Measurements from ENCODE around the gene SEC22C.
"Not testable (repeated sequence)": the region's sequence is repeated elsewhere in the genome, so short reads cannot be mapped to it uniquely, and the experiment has no call there.

Gene SEC22C

GRCh38 chr3:42582474-42583070, 805 bp upstream of the SEC22C start:
- in situ Hi-C loops (cut with MboI; ENCODE audit: low sequenced_read_pairs), result no loop called here

GRCh38 chr3:42581400-42581708, 413 bp downstream of the SEC22C start:
- in situ Hi-C loops (cut with MboI; ENCODE audit: low sequenced_read_pairs), result no loop called here

- in situ Hi-C loops (cut with MboI; ENCODE audit: low sequenced_read_pairs), result not testable (repeated sequence)
These were observed 2.4 kb downstream of the SEC22C start for GRCh38 chr3:42579346-42579745.

GRCh38 chr3:42578054-42578453, 3.7 kb downstream of the SEC22C start:
- in situ Hi-C loops (cut with MboI; ENCODE audit: low sequenced_read_pairs), result no loop called here

GRCh38 chr3:42575137-42575741, 6.5 kb downstream of the SEC22C start:
- in situ Hi-C loops (cut with MboI; ENCODE audit: low sequenced_read_pairs), result no loop called here

GRCh38 chr3:42572278-42572677, 9.5 kb downstream of the SEC22C start:
- in situ Hi-C loops (cut with MboI; ENCODE audit: low sequenced_read_pairs), result no loop called here

GRCh38 chr3:42569593-42570142, 12.1 kb downstream of the SEC22C start:
- in situ Hi-C loops (cut with MboI; ENCODE audit: low sequenced_read_pairs), result no loop called here

GRCh38 chr3:42562047-42562907, 19.5 kb downstream of the SEC22C start:
- in situ Hi-C loops (cut with MboI; ENCODE audit: low sequenced_read_pairs), result no loop called here

- in situ Hi-C loops (cut with MboI; ENCODE audit: low sequenced_read_pairs), result no loop called here
These were observed 23.9 kb downstream of the SEC22C start for GRCh38 chr3:42557854-42558253.

- in situ Hi-C loops (cut with MboI; ENCODE audit: low sequenced_read_pairs), result not testable (repeated sequence)
These were observed 24.9 kb downstream of the SEC22C start for GRCh38 chr3:42556817-42557216.

- in situ Hi-C loops (cut with MboI; ENCODE audit: low sequenced_read_pairs), result no loop called here
These were observed 25.6 kb downstream of the SEC22C start for GRCh38 chr3:42556089-42556632.

- in situ Hi-C loops (cut with MboI; ENCODE audit: low sequenced_read_pairs), result no loop called here
These were observed 28.9 kb downstream of the SEC22C start for GRCh38 chr3:42552830-42553229.

GRCh38 chr3:42550250-42550649, 31.5 kb downstream of the SEC22C start:
- in situ Hi-C loops (cut with MboI; ENCODE audit: low sequenced_read_pairs), result no loop called here

- in situ Hi-C loops (cut with MboI; ENCODE audit: low sequenced_read_pairs), result loop anchor here (25.0 kb wide), 1 partner anchor 287 kb away; the partner anchor contains the start of gene CCK
These were observed 32.6 kb downstream of the SEC22C start for GRCh38 chr3:42549131-42549530.

- in situ Hi-C loops (cut with MboI; ENCODE audit: low sequenced_read_pairs), result loop anchor here (25.0 kb wide), 1 partner anchor 285 kb away; the partner anchor contains the start of gene CCK
These were observed 34.3 kb downstream of the SEC22C start for GRCh38 chr3:42547401-42547945.

GRCh38 chr3:42546691-42547213, 35.0 kb downstream of the SEC22C start:
- in situ Hi-C loops (cut with MboI; ENCODE audit: low sequenced_read_pairs), result loop anchor here (25.0 kb wide), 1 partner anchor 284 kb away; the partner anchor contains the start of gene CCK

GRCh38 chr3:42545284-42545900, 36.4 kb downstream of the SEC22C start:
- in situ Hi-C loops (cut with MboI; ENCODE audit: low sequenced_read_pairs), result loop anchor here (25.0 kb wide), 1 partner anchor 283 kb away; the partner anchor contains the start of gene CCK

- in situ Hi-C loops (cut with MboI; ENCODE audit: low sequenced_read_pairs), result loop anchor here (25.0 kb wide), 1 partner anchor 282 kb away; the partner anchor contains the start of gene CCK
These were observed 37.1 kb downstream of the SEC22C start for GRCh38 chr3:42544492-42545283.

- in situ Hi-C loops (cut with MboI; ENCODE audit: low sequenced_read_pairs), result loop anchor here (25.0 kb wide), 1 partner anchor 279 kb away; the partner anchor contains the start of gene CCK
These were observed 40.7 kb downstream of the SEC22C start for GRCh38 chr3:42541079-42541478.

Measured in HL-60/S4 treated with phorbol 12-myristate 13-acetate at 8.2 ng/mL for 4 days and 3 days (cell line).